NK-92 (cell line): ENCODE data around the gene PRDX5.
"Not testable (repeated sequence)": the region's sequence is repeated elsewhere in the genome, so short reads cannot be mapped to it uniquely, and the experiment has no call there.

ENCODE experiments used
- DNase-seq: peaks from one replicate; lab custom pipeline; 2025; ENCODE audit not compliant: unreplicated experiment; lab: John Stamatoyannopoulos, UW

PRDX5 gene

GRCh38 chr11:64323373-64323772 is 5.5 kb downstream of the PRDX5 start:
- no peak for DNase-seq

- DNase-seq, result not testable (repeated sequence)
These were observed 6.1 kb downstream of the PRDX5 start for GRCh38 chr11:64323984-64324383.

- no peak for DNase-seq
These were observed 7.0 kb downstream of the PRDX5 start for GRCh38 chr11:64324692-64325469.

GRCh38 chr11:64327375-64327774 is 9.5 kb downstream of the PRDX5 start:
- DNase-seq, result no peak

GRCh38 chr11:64327993-64328392 is 10.1 kb downstream of the PRDX5 start:
- no peak for DNase-seq

- DNase-seq, result no peak
These were observed 13.0 kb downstream of the PRDX5 start for GRCh38 chr11:64330888-64331287.

GRCh38 chr11:64331569-64332371 is 13.8 kb downstream of the PRDX5 start:
- no peak for DNase-seq

GRCh38 chr11:64333556-64333955 is 15.6 kb downstream of the PRDX5 start:
- no peak for DNase-seq

- DNase-seq, result no peak
These were observed 17.1 kb downstream of the PRDX5 start for GRCh38 chr11:64334764-64335735.

- DNase-seq, result no peak
These were observed 19.8 kb downstream of the PRDX5 start for GRCh38 chr11:64337538-64338249.

- no peak for DNase-seq
These were observed 20.8 kb downstream of the PRDX5 start for GRCh38 chr11:64338716-64339115.

- no peak for DNase-seq
These were observed 21.4 kb downstream of the PRDX5 start for GRCh38 chr11:64339286-64339685.

- DNase-seq, result peak; percentile 36
These were observed 22.0 kb downstream of the PRDX5 start, which contains the start of gene CCDC88B for GRCh38 chr11:64339754-64340408. Gene CCDC88B, plus strand, starts transcription at chr11:64340204. Its CDS starts 63 bp downstream, at chr11:64340267.

- DNase-seq, result no peak
These were observed 22.9 kb downstream of the PRDX5 start for GRCh38 chr11:64340671-64341335.

GRCh38 chr11:64341429-64341828 is 23.5 kb downstream of the PRDX5 start:
- DNase-seq, result no peak

- DNase-seq, result peak; percentile 29
These were observed 24.2 kb downstream of the PRDX5 start for GRCh38 chr11:64341851-64342791.

- DNase-seq, result no peak
These were observed 25.2 kb downstream of the PRDX5 start for GRCh38 chr11:64342869-64343745.
